Stomach (tissue), 9 donors: Measurements from ENCODE around the gene DOK3. TPM values are rescaled to one million over a fixed set of nuclear protein-coding genes. Genes with fewer than 3 reads are reported as not detected.

Experiments used
- DNase-seq, 2 donors: peaks; one replicate each; pipeline versions ENCODE4 v3.0.0 to v3.0.0-alpha.2; 2013 to 2019
- H3K27ac ChIP-seq, 5 donors: fragments of 200-600 bp in 4 of 5; sonication (generic) in 4 of 5; one replicate each; pipeline ENCODE4 v1.5.1; 2013 to 2019; ENCODE audit warnings: mild to moderate bottlenecking in 1 of 5, moderate library complexity in 1 of 5
- H3K27me3 ChIP-seq, 3 donors: fragments of 200-600 bp; sonication (generic); one replicate each; pipeline ENCODE4 v1.5.1; 2017 to 2019; ENCODE audit warnings: mixed run types in 1 of 3
- H3K36me3 ChIP-seq, 4 donors: fragments of 200-600 bp; sonication (generic); 1 replicate in 3 of 4; 2 replicates in 1 of 4; pipeline ENCODE4 v1.5.1; 2016 to 2019
- H3K4me1 ChIP-seq, 4 donors: fragments of 200-600 bp; sonication (generic); one replicate each; pipeline ENCODE4 v1.5.1; 2016 to 2019
- H3K4me3 ChIP-seq, 4 donors: fragments of 200-600 bp; sonication (generic) in 3 of 4; one replicate each; pipeline ENCODE4 v1.5.1; 2016 to 2019; ENCODE audit warnings: mild to moderate bottlenecking in 1 of 4
- H3K9me3 ChIP-seq, 4 donors: fragments of 200-600 bp; sonication (generic); one replicate each; pipeline ENCODE4 v1.5.1; 2016 to 2019
- CTCF ChIP-seq, 7 experiments: fragments of 450-650 bp in 4 of 7; fragments of 200-600 bp in 3 of 7; sonication (generic) in 3 of 7; IDR thresholded peaks; one replicate each; pipeline ENCODE4 v1.5.1; 2016 to 2019; ENCODE audit warnings: antibody characterized with exemption in 7 of 7, control low read depth in 2 of 7, mild to moderate bottlenecking in 1 of 7
- EP300 ChIP-seq: sonication (generic); formaldehyde crosslinking; IDR thresholded peaks from one replicate; pipeline ENCODE4 v1.6.1; 2017; ENCODE audit warnings: antibody characterized with exemption
- POLR2A ChIP-seq, 4 donors: fragments of 450-650 bp; IDR thresholded peaks; one replicate each; pipeline ENCODE4 v1.6.1; 2016; ENCODE audit warnings: antibody characterized with exemption in 4 of 4, control low read depth in 2 of 4, mild to moderate bottlenecking in 1 of 4, moderate library complexity in 1 of 4
- POLR2AphosphoS5 ChIP-seq, 3 donors: sonication (generic); formaldehyde crosslinking; IDR thresholded peaks; one replicate each; pipeline ENCODE4 v1.6.1; 2016; ENCODE audit warnings: antibody characterized with exemption in 3 of 3
- WGBS, 5 donors: extraction: QIAGEN DNeasy Blood & Tissue Kit in 3 of 5; methylation state at CpG; one replicate each; pipeline versions ENCODE4 v1.1.5 to v1.1.7; 2013 to 2018; 5-methylcytosine and 5-hydroxymethylcytosine counted together
- intact Hi-C: fragments of 100-400 bp; cut with DNase I; formaldehyde crosslinking; loops from one replicate; pipeline ENCODE4 v1.15.1; 2023; ENCODE audit warnings: low total_unique reads
- polyA plus RNA-seq, 3 donors: library from polyadenylated mRNA; stranded (reverse); fragments of 200-250 nt; gene quantifications; one replicate each; pipeline ENCODE4 v1.2.3, GENCODE V29; 2013
- total RNA-seq, 5 donors: library from RNA; depleted of rRNA; stranded (reverse); fragments of >200 nt; gene quantifications; one replicate each; pipeline versions ENCODE4 v1.1.0 to v1.2.3, GENCODE V29; 2014 to 2016
- donor health status: healthy with polysubstance abuse.
- donor health status: Bipolar disorder and iron deficiency.
- donor health status: healthy.

Gene DOK3
- total and polyA plus RNA-seq, 8 donors = 0.43 to 31.2 (median 4.9) TPM; not detected in 1

- peak in 1 of 7 experiments; percentile 45 for TF ChIP-seq CTCF (IDR thresholded peaks at IDR 0.05)
- no peak for TF ChIP-seq EP300
- no peak for TF ChIP-seq POLR2A (IDR thresholded peaks at IDR 0.05)
- TF ChIP-seq POLR2AphosphoS5 (IDR thresholded peaks at IDR 0.05) = no peak
- intact Hi-C loops = loop anchor here (5.0 kb wide), 1 partner anchor 54 kb away; the partner anchor contains the start of gene PFN3
- Histone ChIP-seq H3K36me3 (peaks cover 13 to 32% (median 29%) of the 10 kb centered on the region in 4 donors), H3K27me3 (peaks cover 0 to 13% (median 0%) of the 10 kb centered on the region in 3 donors), H3K4me1 (peaks cover 20 to 46% (median 31%) of the 10 kb centered on the region in 4 donors), H3K9me3 (no peaks in the 10 kb centered on the region), H3K27ac (peak overlapping the region in 4 of 5 donors; percentile 43 to 88 (median 78)), H3K4me3 (peak overlapping the region in 3 of 4 donors; percentile 56 to 75 (median 69))
- DNase-seq = no peak
- WGBS, 5 donors = 23 to 30% (median 27%) methylated on average over 12 of the region's 12 CpGs
Measured at GRCh38 chr5:177456591-177456964, 53.0 kb downstream of the DOK3 start.

GRCh38 chr5:177455661-177456590 lies 53.7 kb downstream of the DOK3 start:
- TF ChIP-seq POLR2A (IDR thresholded peaks at IDR 0.05) = no peak
- TF ChIP-seq EP300 = no peak
- TF ChIP-seq POLR2AphosphoS5 (IDR thresholded peaks at IDR 0.05) = peak in 2 of 3 donors; percentile 46 to 57
- peak in 5 of 7 experiments; percentile 69 to 99 (median 89) for TF ChIP-seq CTCF (IDR thresholded peaks at IDR 0.05)
- 0 to 1% (median 1%) methylated on average over 51 to 76 of the region's 76 CpGs for WGBS, 5 donors
- peak overlapping the region; percentile 70 to 91 (median 88) for H3K27ac ChIP-seq
- peaks cover 13 to 32% (median 29%) of the 10 kb centered on the region in 4 donors for H3K36me3 ChIP-seq
- H3K9me3 ChIP-seq = no peaks in the 10 kb centered on the region
- peaks cover 0 to 13% (median 0%) of the 10 kb centered on the region in 3 donors for H3K27me3 ChIP-seq
- intact Hi-C loops = loop anchor here (5.0 kb wide), 1 partner anchor 54 kb away; the partner anchor contains the start of gene PFN3
- peaks cover 20 to 46% (median 31%) of the 10 kb centered on the region in 4 donors for H3K4me1 ChIP-seq
- peak overlapping the region; percentile 56 to 75 (median 66) for H3K4me3 ChIP-seq
- DNase-seq = peak; percentile 96 to 97

- TF ChIP-seq POLR2A (IDR thresholded peaks at IDR 0.05) (no peak), CTCF (IDR thresholded peaks at IDR 0.05) (peak in 5 of 7 experiments; percentile 54 to 84 (median 67)), POLR2AphosphoS5 (IDR thresholded peaks at IDR 0.05) (peak; percentile 50 to 71 (median 57))
Measured at GRCh38 chr5:177455036-177455660, 54.5 kb downstream of the DOK3 start.

More at GRCh38 chr5:177455036-177455660, 54.5 kb downstream of the DOK3 start:
- peak; percentile 90 to 96 for DNase-seq
- Histone ChIP-seq H3K27ac (peak overlapping the region; percentile 70 to 91 (median 88)), H3K4me1 (peaks cover 20 to 46% (median 31%) of the 10 kb centered on the region in 4 donors), H3K27me3 (peaks cover 0 to 21% (median 0%) of the 10 kb centered on the region in 3 donors), H3K9me3 (no peaks in the 10 kb centered on the region), H3K4me3 (peak overlapping the region; percentile 56 to 75 (median 66)), H3K36me3 (peaks cover 10 to 26% (median 24%) of the 10 kb centered on the region in 4 donors)
- intact Hi-C loops = loop anchor here (5.0 kb wide), 1 partner anchor 53 kb away; the partner anchor contains the start of gene PFN3
- 0 to 1% (median 0%) methylated on average over 4 to 80 of the region's 80 CpGs for WGBS, 5 donors
